Right atrium auricular region (tissue), 2 donors: Measurements from ENCODE around the gene COL9A3. TPM values are rescaled to one million over a fixed set of nuclear protein-coding genes. Genes with fewer than 3 reads are reported as not detected.

Experiments
- DNase-seq: peaks from one replicate; pipeline ENCODE4 v3.0.0-alpha.2; 2019; ENCODE audit warnings: low spot score
- H3K27ac ChIP-seq, 2 donors: fragments of 200-600 bp; sonication (generic); 1 replicate in 1 of 2; 2 replicates in 1 of 2; pipeline ENCODE4 v1.5.1; 2016 to 2019
- H3K27me3 ChIP-seq, 2 donors: fragments of 200-600 bp; sonication (generic); one replicate each; pipeline versions ENCODE4 v1.5.1 to v1.6.0; 2017 to 2019
- H3K36me3 ChIP-seq: fragments of 200-600 bp; sonication (generic); one replicate; pipeline ENCODE4 v1.5.1; 2016
- H3K4me1 ChIP-seq, 2 donors: fragments of 200-600 bp; sonication (generic); one replicate each; pipeline versions ENCODE4 v1.5.1 to v1.6.0; 2017 to 2019
- H3K4me3 ChIP-seq, 2 donors: fragments of 200-600 bp; sonication (generic); 1 replicate in 1 of 2; 2 replicates in 1 of 2; pipeline ENCODE4 v1.5.1; 2017 to 2019; ENCODE audit warnings: mild to moderate bottlenecking in 1 of 2, moderate library complexity in 1 of 2
- H3K9me3 ChIP-seq, 2 donors: fragments of 200-600 bp; sonication (generic); one replicate each; pipeline ENCODE4 v1.5.1; 2019
- total RNA-seq, 2 donors: library from RNA; depleted of rRNA; stranded (reverse); fragments of >200 nt; gene quantifications; one replicate each; pipeline ENCODE4 v1.1.0, GENCODE V29; 2016
- TF ChIP-seq, protein P1 (sequence below), 2 donors: fragments of 200-600 bp; sonication (generic); IDR thresholded peaks; one replicate each; pipeline ENCODE4 v1.5.1; 2019; ENCODE audit warnings: antibody characterized with exemption in 2 of 2

COL9A3 gene
- total RNA-seq, 2 donors from 2014 or later, result 4.2 to 5.7 TPM

DNA sequence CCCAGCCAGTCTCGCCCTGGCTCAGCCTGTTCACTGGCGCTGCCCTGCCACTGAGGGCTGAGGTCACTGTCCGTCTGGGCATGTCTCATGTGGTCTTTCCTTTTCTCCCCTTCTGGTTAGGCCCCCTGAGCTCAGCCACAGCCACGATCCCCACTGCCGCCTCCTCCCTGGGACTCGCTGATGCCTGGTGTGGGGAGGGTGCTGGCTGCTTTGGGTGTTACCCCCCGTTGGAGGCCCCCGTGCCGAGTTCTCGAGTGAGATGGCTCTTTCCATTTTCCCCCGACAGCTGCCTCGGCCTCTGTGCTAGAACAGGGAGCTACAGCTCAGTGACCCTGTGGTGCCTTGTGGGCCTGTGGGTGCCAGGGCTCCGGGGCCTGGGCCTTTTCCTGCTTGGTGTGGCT, 59.7 kb downstream of the COL9A3 start:
- Histone ChIP-seq H3K36me3 (peaks cover 19% of the 10 kb centered on the region), H3K27ac (peak overlapping the region; percentile 68 to 75), H3K27me3 (no peaks in the 10 kb centered on the region), H3K9me3 (no peaks in the 10 kb centered on the region), H3K4me3 (peak overlapping the region in 1 of 2 donors; percentile 9), H3K4me1 (peaks cover 0 to 23% of the 10 kb centered on the region in 2 donors)
- TF ChIP-seq, protein P1, sequence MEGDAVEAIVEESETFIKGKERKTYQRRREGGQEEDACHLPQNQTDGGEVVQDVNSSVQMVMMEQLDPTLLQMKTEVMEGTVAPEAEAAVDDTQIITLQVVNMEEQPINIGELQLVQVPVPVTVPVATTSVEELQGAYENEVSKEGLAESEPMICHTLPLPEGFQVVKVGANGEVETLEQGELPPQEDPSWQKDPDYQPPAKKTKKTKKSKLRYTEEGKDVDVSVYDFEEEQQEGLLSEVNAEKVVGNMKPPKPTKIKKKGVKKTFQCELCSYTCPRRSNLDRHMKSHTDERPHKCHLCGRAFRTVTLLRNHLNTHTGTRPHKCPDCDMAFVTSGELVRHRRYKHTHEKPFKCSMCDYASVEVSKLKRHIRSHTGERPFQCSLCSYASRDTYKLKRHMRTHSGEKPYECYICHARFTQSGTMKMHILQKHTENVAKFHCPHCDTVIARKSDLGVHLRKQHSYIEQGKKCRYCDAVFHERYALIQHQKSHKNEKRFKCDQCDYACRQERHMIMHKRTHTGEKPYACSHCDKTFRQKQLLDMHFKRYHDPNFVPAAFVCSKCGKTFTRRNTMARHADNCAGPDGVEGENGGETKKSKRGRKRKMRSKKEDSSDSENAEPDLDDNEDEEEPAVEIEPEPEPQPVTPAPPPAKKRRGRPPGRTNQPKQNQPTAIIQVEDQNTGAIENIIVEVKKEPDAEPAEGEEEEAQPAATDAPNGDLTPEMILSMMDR (IDR thresholded peaks at IDR 0.05), result no peak
- no peak for DNase-seq

DNA sequence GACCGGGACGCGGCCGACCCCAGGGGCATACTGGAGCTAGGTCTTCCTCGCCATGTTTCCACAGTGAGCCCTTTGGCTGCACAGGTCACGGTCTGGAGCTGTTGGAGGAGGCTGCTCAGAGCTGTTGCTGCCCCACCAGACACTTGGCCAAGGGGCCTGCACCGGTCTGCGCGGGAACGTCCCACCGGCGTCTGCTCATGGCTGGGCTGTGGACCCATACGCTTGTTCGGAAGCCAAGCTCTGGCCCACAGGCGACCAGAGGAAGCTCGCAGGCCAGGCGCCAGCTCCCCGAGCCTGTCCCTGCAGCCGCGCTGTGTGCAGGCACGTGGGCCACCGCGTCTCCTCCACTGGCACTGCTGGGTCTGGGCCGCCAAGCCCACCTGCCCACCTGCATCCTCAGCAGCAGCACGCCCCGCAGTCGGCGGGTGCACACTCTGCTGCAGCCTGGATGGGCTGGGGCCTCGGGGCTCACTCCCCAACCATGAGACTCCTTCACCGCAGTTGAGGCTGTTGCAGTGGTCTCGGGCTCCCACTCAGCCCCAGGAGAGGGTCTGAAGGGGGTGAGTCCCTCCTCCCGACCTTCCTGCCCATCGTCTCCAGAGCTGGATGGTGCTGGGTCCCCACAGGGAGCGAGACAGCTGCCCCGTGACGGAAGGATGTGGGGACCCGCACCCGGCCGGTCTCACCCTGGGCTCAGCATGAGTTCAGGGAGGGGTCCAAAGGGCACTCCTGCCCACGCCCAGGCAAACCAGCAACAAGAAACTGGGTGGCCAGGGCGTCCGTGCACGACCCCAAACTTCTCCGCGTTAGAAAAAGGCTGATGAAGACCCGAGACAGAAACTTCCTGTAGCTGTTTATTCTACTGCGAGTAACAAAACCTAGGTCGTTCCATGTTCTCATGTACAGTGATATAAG, 60.3 kb downstream of the COL9A3 start:
- no peaks in the 10 kb centered on the region for H3K9me3 ChIP-seq
- peak overlapping the region in 1 of 2 donors; percentile 9 for H3K4me3 ChIP-seq
- TF ChIP-seq, protein P1 (IDR thresholded peaks at IDR 0.05), result no peak
- H3K36me3 ChIP-seq, result peaks cover 23% of the 10 kb centered on the region
- DNase-seq, result peak; percentile 83
- H3K27me3 ChIP-seq, result no peaks in the 10 kb centered on the region
- peak overlapping the region; percentile 68 to 75 for H3K27ac ChIP-seq
- peaks cover 0 to 23% of the 10 kb centered on the region in 2 donors for H3K4me1 ChIP-seq

DNA sequence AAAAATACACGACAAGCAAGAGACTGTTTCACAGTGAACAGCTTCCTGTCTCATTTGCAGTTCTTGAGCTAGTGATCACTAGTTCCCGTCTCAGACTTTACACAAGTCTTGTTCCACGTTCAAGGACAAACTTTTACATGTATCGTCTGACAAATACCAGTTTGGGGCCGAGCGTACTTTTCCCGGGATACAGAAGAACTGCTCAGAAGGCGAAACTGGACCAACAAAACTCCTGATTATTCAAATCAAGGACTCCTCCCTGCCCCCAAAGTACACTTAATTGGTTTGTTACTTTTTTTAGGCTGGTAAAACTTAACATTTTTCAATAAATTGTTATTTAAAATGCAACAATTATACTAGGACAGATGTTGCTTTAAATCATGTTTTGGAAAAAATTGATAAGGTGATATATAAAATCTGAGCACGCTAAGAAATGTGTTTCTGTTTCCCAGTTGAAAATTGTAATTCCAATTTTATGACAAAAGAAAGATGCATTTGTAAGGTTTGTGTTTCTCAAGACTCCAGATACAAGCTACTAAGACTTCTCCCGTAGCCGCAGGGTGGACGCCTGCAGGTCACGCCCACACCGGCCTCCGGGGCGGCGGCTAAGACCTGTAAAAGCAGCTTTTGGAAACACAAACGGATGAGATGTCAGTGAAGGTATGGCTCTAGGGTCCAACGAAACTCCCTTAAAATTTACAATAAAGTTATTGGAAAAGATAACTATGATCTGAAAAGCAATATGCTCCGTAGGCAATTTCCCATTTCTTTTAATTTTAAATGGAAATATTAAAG, 61.6 kb downstream of the COL9A3 start:
- Histone ChIP-seq H3K9me3 (no peaks in the 10 kb centered on the region), H3K27ac (no peak overlapping the region), H3K4me3 (no peak overlapping the region), H3K4me1 (peaks cover 0 to 23% of the 10 kb centered on the region in 2 donors), H3K27me3 (no peaks in the 10 kb centered on the region), H3K36me3 (peaks cover 23% of the 10 kb centered on the region)
- no peak for DNase-seq
- TF ChIP-seq, protein P1 (IDR thresholded peaks at IDR 0.05), result no peak

DNA sequence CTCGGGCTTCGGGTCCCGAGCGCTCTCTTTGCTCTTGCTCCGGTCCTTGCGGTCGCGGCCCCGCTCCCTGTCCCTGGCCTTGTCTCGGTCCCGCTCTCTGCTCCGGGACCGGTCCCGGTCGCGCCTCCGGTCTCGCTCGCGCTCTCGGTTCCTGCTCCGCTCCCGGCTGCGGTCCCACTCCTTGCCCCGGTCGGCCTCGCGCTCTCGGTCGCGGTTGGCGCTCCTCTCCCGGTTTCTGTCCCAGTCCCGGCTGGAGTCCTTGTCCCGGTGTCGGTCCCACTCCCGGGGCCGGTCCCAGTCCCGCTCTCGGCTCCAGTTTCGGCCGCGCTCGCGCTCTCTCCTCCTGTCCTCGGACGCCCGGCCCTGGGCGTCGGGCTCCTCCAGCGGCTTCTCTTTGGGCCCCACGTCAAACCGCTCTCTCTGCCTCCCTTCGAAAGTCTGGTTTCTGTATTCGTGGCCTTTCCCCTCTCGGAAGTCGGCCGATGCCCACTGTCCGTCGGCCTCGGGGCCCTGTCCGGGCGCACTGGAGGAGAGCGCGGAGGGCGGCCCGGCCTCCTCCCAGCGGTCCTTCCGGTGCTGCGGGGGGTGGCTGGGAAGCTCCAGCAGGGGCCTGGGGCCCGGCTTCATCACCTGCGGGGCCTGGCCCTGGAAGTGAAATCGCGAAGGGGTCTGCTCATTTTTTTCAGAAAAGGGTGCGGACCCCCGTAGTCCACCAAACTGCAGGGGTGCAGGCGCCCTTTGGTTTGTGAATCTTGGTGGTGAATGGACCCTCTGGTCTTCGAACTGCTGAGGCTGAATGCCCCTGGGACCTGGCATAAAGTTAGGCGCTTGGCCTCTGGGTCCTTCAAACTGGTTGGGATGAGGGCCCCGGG, 62.7 kb downstream of the COL9A3 start:
- H3K4me3 ChIP-seq, result no peak overlapping the region
- TF ChIP-seq, protein P1 (IDR thresholded peaks at IDR 0.05), result no peak
- H3K4me1 ChIP-seq, result peaks cover 0 to 23% of the 10 kb centered on the region in 2 donors
- DNase-seq, result no peak
- no peak overlapping the region for H3K27ac ChIP-seq
- no peaks in the 10 kb centered on the region for H3K9me3 ChIP-seq
- no peaks in the 10 kb centered on the region for H3K27me3 ChIP-seq
- peaks cover 23% of the 10 kb centered on the region for H3K36me3 ChIP-seq
